Spleen (tissue), 11 donors: Measurements from ENCODE around the gene GLS. TPM values are rescaled to one million over a fixed set of nuclear protein-coding genes. Genes with fewer than 3 reads are reported as not detected.

ENCODE experiments used
- DNase-seq: peaks from one replicate; pipeline ENCODE4 v3.0.0-alpha.2; 2020
- H3K27ac ChIP-seq, 8 donors: fragments of 200-600 bp; sonication (generic) in 7 of 8; 1 replicate in 4 of 8; 2 replicates in 4 of 8; pipeline versions ENCODE4 v1.5.0 to v1.8.0; 2016 to 2021; ENCODE audit warnings: inconsistent platforms in 4 of 8, mild to moderate bottlenecking in 4 of 8, moderate library complexity in 1 of 8
- H3K27me3 ChIP-seq, 7 donors: fragments of 200-600 bp; sonication (generic) in 6 of 7; replicated peaks in 1 of 7; 1 replicate in 4 of 7; 2 replicates in 3 of 7; pipeline versions ENCODE4 v1.5.0 to v1.8.0; 2016 to 2021; ENCODE audit warnings: inconsistent platforms in 3 of 7, mild to moderate bottlenecking in 1 of 7
- H3K36me3 ChIP-seq, 6 donors: fragments of 200-600 bp; sonication (generic) in 5 of 6; 1 replicate in 4 of 6; 2 replicates in 2 of 6; pipeline versions ENCODE4 v1.5.0 to v1.8.0; 2016 to 2021; ENCODE audit warnings: inconsistent platforms in 2 of 6
- H3K4me1 ChIP-seq, 6 donors: fragments of 200-600 bp; sonication (generic) in 5 of 6; 1 replicate in 3 of 6; 2 replicates in 3 of 6; pipeline versions ENCODE4 v1.5.0 to v1.8.0; 2016 to 2021; ENCODE audit warnings: inconsistent platforms in 3 of 6
- H3K4me3 ChIP-seq, 8 donors: fragments of 200-600 bp; sonication (generic) in 7 of 8; 1 replicate in 4 of 8; 2 replicates in 4 of 8; pipeline versions ENCODE4 v1.5.0 to v1.8.0; 2016 to 2021; ENCODE audit warnings: inconsistent platforms in 4 of 8, mild to moderate bottlenecking in 4 of 8, moderate library complexity in 2 of 8
- H3K9me3 ChIP-seq, 8 donors: fragments of 200-600 bp; sonication (generic) in 7 of 8; 1 replicate in 4 of 8; 2 replicates in 4 of 8; pipeline versions ENCODE4 v1.5.0 to v1.8.0; 2016 to 2021; ENCODE audit warnings: inconsistent platforms in 4 of 8
- CTCF ChIP-seq, 11 experiments: fragments of 200-600 bp in 7 of 11; fragments of 450-650 bp in 4 of 11; sonication (generic) in 4 of 11; IDR thresholded peaks in 8 of 11; conservative IDR thresholded peaks in 3 of 11; 1 replicate in 7 of 11; 2 replicates in 4 of 11; pipeline versions ENCODE4 v1.4.0 to v1.8.0; 2016 to 2021; ENCODE audit warnings: antibody characterized with exemption in 11 of 11, inconsistent platforms in 4 of 11, mild to moderate bottlenecking in 1 of 11
- POLR2A ChIP-seq, 3 donors: fragments of 450-650 bp; IDR thresholded peaks; one replicate each; pipeline ENCODE4 v1.5.1; 2017; ENCODE audit warnings: antibody characterized with exemption in 3 of 3, mild to moderate bottlenecking in 1 of 3
- POLR2AphosphoS5 ChIP-seq, 3 donors: sonication (generic); formaldehyde crosslinking; IDR thresholded peaks; one replicate each; pipeline ENCODE4 v1.5.1; 2017; ENCODE audit warnings: antibody characterized with exemption in 3 of 3
- WGBS, 5 donors: extraction: QIAGEN DNeasy Blood & Tissue Kit in 3 of 5; methylation state at CpG; one replicate each; pipeline versions ENCODE4 v1.1.5 to v1.1.7; 2013 to 2018; 5-methylcytosine and 5-hydroxymethylcytosine counted together
- intact Hi-C: fragments of 100-400 bp; cut with DNase I; formaldehyde crosslinking; loops from one replicate; pipeline ENCODE4 v1.15.0; 2023; ENCODE audit warnings: low total_unique reads
- polyA plus RNA-seq, 3 donors: library from polyadenylated mRNA; stranded (reverse); fragments of 200-250 nt; gene quantifications; one replicate each; pipeline ENCODE4 v1.2.1, GENCODE V29; 2013
- total RNA-seq, 7 donors: library from RNA; depleted of rRNA in 3 of 7; stranded (reverse); fragments of >200 nt in 3 of 7; fragmentation: NEBNext Ultra II Directional in 4 of 7; extraction: Animal tissue kit (Norgen Biotek cat#: 25700) in 4 of 7; gene quantifications; one replicate each; pipeline versions ENCODE4 v1.1.0 to v1.2.1, GENCODE V29; 2016 to 2021
- donor health status: healthy with polysubstance abuse.
- donor health status: DM: no; HTN: no; CAD: no; lungs with moderate emphysema.
- donor health status: DM: no; HTN: no; CAD: no.
- donor health status: Bipolar disorder and iron deficiency.
- donor health status: healthy.
- donor health status: DM: no; HTN: no; CAD: no.
- donor health status: DM: yes; HTN: yes; CAD: no.

Gene GLS
- total and polyA plus RNA-seq, 10 donors = 42.3 to 254 (median 176) TPM

GRCh38 chr2:190908532-190908931, 27.9 kb downstream of the GLS start:
- H3K4me1 ChIP-seq = peaks cover 0 to 10% (median 0%) of the 10 kb centered on the region in 6 donors
- H3K4me3 ChIP-seq = no peak overlapping the region
- H3K27me3 ChIP-seq = no peaks in the 10 kb centered on the region
- no peak overlapping the region for H3K27ac ChIP-seq
- H3K9me3 ChIP-seq = no peaks in the 10 kb centered on the region
- intact Hi-C loops = no loop called here
- no peak for DNase-seq
- H3K36me3 ChIP-seq = peaks cover 0 to 95% (median 38%) of the 10 kb centered on the region in 6 donors
- TF ChIP-seq CTCF (IDR thresholded peaks at IDR 0.05 in 8 of 11, conservative IDR thresholded peaks at IDR 0.05 in 3 of 11) (no peak), POLR2A (IDR thresholded peaks at IDR 0.05) (no peak), POLR2AphosphoS5 (IDR thresholded peaks at IDR 0.05) (no peak)
- 95 to 98% (median 97%) methylated on average over 5 of the region's 5 CpGs for WGBS, 5 donors

DNA sequence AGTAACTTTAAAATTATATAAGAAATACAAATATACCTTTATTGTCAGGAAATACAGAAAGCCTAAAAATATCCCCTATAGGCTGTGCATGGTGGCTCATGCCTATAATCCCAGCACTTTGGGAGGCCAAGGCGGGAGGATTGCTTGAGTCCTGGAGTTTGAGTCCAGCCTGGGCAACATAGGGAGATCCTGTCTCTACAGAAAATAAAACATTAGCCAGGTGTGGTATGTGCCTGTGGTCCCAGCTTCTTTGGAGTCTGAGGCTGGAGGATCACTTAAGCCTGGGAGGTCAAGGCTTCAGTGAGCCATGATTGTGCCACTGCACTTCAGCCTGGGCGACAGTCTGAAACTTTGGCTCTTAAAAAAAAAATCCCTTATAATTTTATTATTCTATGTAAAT, 29.1 kb downstream of the GLS start:
- DNase-seq = no peak
- H3K27ac ChIP-seq = peak overlapping the region in 2 of 8 donors; percentile 3 to 18
- peaks cover 0 to 95% (median 34%) of the 10 kb centered on the region in 6 donors for H3K36me3 ChIP-seq
- H3K4me1 ChIP-seq = peaks cover 0 to 10% (median 0%) of the 10 kb centered on the region in 6 donors
- intact Hi-C loops = no loop called here
- no peaks in the 10 kb centered on the region for H3K27me3 ChIP-seq
- H3K9me3 ChIP-seq = no peaks in the 10 kb centered on the region
- TF ChIP-seq POLR2AphosphoS5 (IDR thresholded peaks at IDR 0.05) (no peak), POLR2A (IDR thresholded peaks at IDR 0.05) (no peak), CTCF (IDR thresholded peaks at IDR 0.05 in 8 of 11, conservative IDR thresholded peaks at IDR 0.05 in 3 of 11) (no peak)
- WGBS, 5 donors = 95 to 97% (median 96%) methylated on average over 2 of the region's 2 CpGs
- no peak overlapping the region for H3K4me3 ChIP-seq

- WGBS, 5 donors = 52 to 58% (median 55%) methylated on average over 3 of the region's 3 CpGs
Observed at GRCh38 chr2:190910341-190911136, 29.9 kb downstream of the GLS start.

More at GRCh38 chr2:190910341-190911136, 29.9 kb downstream of the GLS start:
- H3K36me3 ChIP-seq = peaks cover 0 to 95% (median 28%) of the 10 kb centered on the region in 6 donors
- H3K4me1 ChIP-seq = peaks cover 0 to 10% (median 0%) of the 10 kb centered on the region in 6 donors
- intact Hi-C loops = no loop called here
- no peaks in the 10 kb centered on the region for H3K9me3 ChIP-seq
- no peak for DNase-seq
- H3K4me3 ChIP-seq = no peak overlapping the region
- H3K27ac ChIP-seq = peak overlapping the region in 1 of 8 donors; percentile 3
- TF ChIP-seq CTCF (IDR thresholded peaks at IDR 0.05 in 8 of 11, conservative IDR thresholded peaks at IDR 0.05 in 3 of 11) = no peak
- TF ChIP-seq POLR2A (IDR thresholded peaks at IDR 0.05) = no peak
- no peak for TF ChIP-seq POLR2AphosphoS5 (IDR thresholded peaks at IDR 0.05)
- H3K27me3 ChIP-seq = no peaks in the 10 kb centered on the region
